Umbilical cord (tissue), 2 donors: ENCODE measurements around the gene SMIM36. TPM values are rescaled to one million over a fixed set of nuclear protein-coding genes. Genes with fewer than 3 reads are reported as not detected.
"Not testable (repeated sequence)": the region's sequence is repeated elsewhere in the genome, so short reads cannot be mapped to it uniquely, and the experiment has no call there.

Experiments used
- DNase-seq: peaks from one replicate; pipeline ENCODE4 v3.0.0-alpha.2; 2015; ENCODE audit warnings: low spot score
- total RNA-seq: library from RNA; depleted of rRNA; stranded (reverse); fragments of >200 nt; gene quantifications from one replicate; pipeline ENCODE4 v1.2.3, GENCODE V29; 2014; ENCODE audit warnings: low replicate concordance; ENCODE audit not compliant: insufficient read depth

SMIM36 gene
- 1.9 TPM for total RNA-seq

GRCh38 chr17:55510986-55511721 is at the start of gene SMIM36:
TSS of gene SMIM36 (minus strand) at chr17:55511452.
- DNase-seq = no peak

DNA sequence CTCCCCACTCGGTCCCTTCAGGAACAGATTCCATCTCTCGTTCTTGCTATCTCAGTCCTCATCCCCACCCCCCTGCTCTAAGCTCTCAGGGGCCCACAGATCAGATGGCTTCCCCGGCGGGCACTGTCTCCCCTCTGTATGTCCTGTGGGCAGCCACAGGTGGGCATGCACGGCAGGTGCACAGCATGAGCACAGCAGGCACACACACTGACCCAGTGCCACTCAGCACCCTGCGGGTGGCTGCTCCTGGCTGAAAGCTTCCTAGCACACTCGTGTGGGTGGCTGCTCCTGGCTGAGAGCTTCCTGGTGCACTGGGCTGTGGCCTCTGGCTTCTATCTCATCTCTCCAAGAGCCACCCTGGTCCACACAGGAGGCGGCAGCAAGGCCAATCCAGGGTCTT is 44.5 kb upstream of the SMIM36 start:
- no peak for DNase-seq

DNA sequence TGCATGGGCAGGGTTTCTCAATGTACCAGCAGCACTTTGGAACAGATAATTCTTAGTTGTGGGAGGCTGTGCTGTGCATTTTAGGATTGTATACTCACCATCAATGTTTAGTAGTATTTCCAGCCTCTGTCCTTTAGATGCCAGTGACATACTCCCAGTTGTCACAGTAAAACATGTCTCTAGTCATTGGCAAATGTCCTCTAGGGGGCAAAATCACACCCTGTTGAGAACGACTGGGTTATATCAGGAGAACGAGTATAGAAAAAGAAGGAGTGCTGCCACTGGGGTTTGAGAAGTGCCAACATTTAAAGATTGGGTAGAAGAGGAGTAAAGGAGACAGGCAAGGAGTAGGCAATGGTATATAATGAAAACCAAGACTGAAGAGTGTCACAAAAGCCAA is 37.9 kb upstream of the SMIM36 start:
- no peak for DNase-seq

- DNase-seq = no peak
These were observed 35.9 kb upstream of the SMIM36 start for GRCh38 chr17:55546991-55547664.

DNA sequence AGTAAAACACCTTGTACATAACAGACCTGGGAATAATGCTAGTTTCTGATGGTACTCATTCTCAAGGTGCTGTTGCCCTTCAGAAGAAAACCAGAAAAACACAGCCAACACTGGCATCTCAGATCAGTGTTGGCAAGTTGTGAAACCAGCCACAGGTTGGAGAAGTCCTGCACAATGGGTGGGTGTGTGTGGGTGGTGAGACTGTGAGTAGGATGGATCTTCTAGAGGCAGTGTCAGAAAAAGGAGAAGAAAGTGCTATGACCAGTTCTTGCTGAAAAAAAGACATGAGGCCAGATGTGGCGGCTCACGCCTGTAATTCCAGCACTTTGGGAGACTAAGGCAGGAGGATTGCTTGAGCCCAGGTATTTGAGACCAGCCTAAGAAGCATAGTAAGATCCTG is 35.2 kb upstream of the SMIM36 start:
- no peak for DNase-seq

DNA sequence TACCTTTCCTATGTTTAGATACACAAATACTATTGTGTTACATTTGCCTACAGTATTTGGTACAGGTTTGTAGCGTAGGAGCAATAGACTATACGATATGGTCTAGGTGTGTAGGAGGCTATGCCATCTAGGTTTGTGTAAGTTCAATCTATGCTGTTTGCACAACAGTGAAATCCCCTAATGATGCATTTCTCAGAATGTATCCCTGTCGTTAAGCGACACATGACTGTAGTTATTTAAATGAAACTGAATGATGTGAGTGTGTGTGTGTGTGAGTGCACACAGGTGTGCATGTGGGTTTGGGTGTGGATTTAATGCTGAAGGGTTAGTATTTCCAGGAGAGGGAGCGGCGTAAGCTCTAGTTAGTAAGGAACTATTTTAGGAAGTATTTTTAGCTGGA is 34.6 kb upstream of the SMIM36 start:
- DNase-seq = no peak

GRCh38 chr17:55543709-55544108 is 32.5 kb upstream of the SMIM36 start:
- no peak for DNase-seq

DNA sequence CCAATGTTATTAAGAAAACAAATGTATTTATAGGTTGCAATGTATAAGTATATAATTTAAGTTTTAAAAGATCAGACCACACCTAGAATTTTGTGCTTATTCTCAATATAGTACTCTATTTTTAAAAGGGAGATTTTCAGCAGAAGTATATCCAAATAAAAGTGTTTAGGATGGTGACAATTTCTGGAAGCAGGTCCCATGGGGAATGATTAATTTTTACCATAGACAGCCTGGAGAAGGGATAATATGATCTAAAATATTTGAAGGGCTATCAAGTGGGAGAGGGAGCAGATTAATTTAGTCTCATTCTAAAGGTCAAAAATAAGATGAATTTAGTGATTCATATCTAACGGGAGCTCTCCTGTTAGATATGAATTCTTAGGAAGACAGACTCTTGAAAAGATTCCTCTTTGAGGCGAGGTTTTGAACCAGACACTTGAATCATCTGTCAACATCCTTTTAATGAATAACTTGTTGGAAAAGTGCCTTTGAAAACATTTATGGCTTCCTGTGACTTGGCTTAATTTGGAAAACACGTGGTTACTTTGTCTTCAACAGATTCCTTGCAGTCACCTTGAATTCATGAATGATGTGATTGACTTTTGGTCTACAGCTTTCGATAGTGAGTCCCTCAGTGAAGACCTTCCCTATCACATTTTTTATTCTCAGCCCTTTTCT is 29.3 kb upstream of the SMIM36 start:
- DNase-seq = no peak

DNA sequence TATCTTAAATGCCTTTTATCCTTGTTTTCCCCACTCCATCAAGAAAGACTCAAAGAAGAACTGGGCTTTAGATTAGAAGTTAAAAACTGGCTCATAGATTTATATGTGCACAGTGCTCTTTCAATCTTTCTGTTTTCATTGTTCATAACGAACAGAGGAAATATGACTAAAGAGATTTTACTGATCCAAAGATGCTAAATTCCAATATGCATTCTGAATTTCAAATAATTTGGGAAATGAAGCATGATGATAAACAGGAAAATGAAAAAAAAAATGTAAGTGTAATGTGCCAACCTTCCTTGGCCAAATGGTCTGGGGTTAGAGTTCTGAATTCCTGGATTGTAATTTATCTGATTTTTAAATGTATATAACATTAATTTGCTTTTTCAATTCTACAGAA is 25.0 kb upstream of the SMIM36 start:
- DNase-seq = no peak

DNA sequence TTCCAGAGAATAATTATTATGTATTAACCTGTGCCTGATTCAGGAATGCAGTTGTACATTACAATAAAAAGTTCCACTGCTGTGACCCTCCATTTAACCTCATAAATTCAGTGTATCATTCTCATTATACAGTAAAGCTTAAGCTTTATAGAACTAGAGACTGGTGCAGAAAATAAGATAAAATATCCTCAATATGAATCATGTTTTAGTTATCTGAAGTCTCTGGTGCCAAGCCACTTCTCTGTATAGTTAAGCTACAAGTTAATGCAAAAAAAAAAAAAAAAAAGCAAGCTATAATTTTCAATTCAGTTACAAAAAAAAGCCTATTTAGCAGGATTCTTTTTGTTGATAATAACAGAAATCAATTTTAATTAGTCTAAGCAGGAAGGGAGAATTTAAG is 22.4 kb upstream of the SMIM36 start:
- DNase-seq = peak; percentile 54

DNA sequence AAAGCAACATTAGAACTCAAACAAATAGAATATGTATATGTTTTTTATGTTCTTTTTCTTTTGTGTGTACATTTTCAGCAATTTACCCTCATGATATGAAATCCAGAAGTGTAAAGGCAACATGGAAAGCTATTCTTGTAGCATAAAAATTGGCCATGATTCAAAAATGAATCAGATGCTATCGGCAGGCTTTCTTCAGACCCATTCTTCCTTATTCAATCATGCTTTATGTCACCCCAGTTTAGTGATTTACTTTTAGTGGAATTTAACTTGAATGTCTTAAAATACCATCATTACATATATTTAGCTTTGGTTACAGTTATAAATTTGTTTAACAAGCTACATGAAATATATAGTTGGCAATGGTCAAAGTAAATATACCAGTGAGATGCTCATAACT is 21.4 kb upstream of the SMIM36 start:
- DNase-seq = no peak

DNA sequence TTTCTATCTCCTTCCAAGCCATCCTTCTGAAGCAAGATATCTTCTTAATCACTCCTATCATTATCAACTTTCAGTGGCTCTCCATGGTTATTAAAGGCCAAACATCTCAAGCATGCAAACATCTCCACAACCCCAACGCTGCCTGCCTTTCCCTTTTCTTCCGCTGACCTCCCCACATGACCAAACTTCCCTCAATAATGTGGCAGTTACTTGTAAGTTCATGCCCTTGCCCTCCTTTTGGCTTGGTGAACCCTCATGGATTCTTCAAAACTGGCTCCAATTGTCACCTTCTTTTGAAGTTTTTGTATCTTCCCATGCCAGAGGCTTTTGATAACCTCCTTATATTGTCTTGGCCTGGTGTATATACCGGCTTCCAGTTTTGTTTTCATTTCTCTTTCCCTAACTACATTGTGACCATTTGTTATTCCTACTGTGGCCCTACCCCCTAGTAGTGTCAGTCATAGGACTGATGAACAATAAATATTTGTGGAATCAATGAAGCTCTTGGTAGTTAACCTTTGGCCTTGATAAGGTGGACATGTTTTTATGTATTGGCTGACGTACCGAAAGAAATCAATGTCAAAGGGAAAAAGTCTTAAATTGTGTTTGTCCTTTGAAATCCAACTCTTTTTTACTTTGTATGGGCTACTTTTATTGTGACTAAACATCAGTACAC is 19.9 kb upstream of the SMIM36 start:
- no peak for DNase-seq

GRCh38 chr17:55530064-55530463 is 18.8 kb upstream of the SMIM36 start:
- no peak for DNase-seq

DNA sequence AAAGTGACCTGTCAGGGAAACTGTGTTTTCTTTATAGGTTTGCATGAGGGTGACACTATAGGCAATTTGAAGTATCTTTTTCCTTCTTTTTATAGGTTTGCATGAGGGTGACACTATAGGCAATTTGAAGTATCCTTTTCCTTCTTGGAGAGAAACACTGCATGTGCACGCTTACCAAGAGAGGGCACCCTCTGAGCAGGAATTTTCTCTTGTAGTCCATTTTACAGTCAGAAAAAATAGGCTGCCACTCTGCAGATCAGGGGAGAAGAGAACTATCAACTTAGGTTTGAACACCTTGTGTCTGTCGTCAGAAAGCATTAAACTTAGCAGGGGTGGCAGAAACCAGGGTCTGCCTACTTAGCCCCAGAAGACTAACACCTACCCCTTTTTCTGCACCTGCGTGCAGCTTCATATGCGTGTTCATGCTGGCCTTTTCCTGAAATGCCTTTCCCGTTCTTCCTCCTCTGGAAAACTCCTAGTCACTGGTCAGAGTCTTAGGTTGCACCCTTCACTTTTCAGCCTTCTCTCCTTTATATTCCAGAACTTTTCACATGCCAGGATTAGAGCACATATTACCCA is 16.4 kb upstream of the SMIM36 start:
- peak; percentile 77 for DNase-seq

DNA sequence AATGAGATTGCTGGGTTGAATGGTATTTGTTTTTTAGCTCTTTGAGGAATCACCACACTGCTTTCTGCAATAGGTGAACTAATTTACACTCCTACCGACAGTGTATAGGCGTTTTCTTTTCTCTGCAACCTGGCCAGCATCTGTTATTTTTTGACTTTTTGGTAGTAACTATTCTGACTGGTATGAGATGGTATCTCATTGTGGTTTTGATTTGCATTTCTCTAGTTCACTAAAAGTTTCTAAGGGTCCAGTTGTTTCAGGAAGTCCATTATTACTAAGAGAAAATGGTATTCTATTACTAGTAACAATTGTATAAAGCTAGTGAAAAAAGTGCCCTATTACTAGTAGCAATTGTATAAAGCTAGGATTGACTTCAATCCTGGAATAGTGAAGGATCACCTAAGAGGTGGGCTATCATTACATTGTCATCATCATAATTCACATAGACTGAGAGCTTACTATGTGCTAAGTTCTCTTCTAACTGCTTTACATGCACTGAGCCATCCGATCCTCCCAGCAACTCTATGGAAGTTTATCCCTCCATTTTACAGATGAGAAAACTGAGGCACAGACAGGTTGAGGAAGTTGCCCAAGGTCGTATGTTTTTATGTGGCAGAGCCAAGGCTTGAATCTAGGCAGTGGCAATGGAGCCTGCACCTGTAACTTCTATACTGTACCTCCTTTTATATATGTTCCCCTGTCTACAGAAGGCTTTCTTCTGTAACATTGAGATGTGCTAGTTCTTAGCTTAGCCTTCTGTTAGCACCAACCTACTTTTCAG is 13.4 kb upstream of the SMIM36 start:
- no peak for DNase-seq

DNA sequence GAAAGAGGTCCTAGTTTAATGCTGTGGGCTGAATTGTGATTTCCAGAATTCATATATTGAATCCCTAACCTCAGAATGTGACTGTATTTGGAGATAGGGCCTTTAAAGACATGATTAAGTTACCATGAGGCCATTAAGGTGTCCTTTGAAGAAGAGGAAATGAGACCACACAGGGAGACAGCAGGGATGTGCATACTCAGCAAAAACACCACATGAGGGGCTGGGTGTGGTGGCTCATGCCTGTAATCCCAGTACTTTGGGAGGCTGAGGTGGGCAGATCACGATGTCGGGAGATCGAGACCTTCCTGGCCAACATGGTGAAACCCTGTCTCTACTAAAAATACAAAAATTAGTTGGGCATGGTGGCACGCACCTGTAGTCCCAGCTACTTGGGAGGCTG is 11.8 kb upstream of the SMIM36 start:
- DNase-seq = not testable (repeated sequence)

DNA sequence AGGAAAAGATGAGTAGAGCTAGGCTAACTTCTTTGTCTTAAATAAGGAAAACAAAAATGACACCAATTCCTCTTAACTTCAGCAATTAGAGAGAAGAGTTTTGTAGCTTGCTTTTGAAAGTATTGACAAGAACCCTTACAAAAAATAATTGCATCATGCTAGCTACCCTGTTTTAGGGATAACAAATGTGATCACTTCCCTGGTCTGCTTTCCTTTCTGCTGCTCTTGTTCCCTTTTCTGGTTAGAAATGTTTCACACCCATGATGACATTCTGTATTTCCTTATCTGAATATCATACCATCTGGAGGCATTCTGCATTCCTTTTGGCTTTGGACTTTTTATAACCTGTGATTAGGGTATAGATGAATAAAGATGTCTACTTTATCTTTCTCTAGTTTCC is 9.9 kb upstream of the SMIM36 start:
- peak; percentile 33 for DNase-seq

DNA sequence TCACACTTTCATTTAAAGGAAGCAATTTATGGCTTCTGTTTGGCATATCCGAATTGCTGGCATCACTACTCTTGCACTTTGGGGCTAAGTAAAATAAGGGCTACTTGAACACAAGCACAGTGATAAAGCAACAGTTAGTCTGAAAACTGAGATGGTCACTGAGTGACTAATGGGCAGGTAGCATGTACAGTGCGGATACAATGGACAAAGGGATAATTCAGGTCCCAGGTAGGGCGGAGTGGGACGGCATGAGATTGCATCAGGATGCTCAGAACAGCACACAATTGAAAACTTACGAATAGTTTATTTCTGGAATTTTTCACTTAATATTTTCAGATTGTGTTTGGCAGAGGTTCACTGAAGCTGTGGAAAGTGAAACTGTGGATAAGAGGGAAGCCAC is 9.2 kb upstream of the SMIM36 start:
- DNase-seq = no peak

DNA sequence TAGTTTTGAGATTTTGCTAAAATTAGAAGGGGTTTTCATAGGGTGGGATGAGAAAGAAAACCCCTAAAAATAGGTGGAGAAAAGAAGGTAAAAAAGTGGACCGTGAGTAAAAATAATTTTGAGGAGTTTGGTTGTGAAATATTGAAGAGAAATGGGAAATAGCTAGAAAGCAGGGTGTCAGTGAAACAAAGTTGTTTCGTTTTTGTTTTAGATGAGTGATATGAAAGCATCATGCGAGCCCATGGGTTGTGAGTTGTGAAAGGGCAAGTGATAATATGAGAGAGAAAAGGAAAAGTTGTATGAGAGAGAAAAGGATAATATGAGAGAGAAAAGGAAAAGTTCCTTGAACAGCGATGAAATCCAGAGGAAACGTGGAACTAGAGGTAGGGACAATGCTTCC is 7.3 kb upstream of the SMIM36 start:
- no peak for DNase-seq

- DNase-seq = peak; percentile 76
These were observed 2.8 kb upstream of the SMIM36 start for GRCh38 chr17:55513885-55514590.
